Activated effector memory CD4-positive, alpha-beta T cell treated with anti-CD3 and anti-CD28 coated beads, Interleukin-2, amount 50 U/mL, for 16 hours (primary cell): ENCODE data around the gene ARHGEF37.
"Not testable (repeated sequence)": the region's sequence is repeated elsewhere in the genome, so short reads cannot be mapped to it uniquely, and the experiment has no call there.

Source experiments
- DNase-seq: peaks from one replicate; pipeline ENCODE4 v3.0.0-alpha.2; 2020

Gene ARHGEF37

DNA sequence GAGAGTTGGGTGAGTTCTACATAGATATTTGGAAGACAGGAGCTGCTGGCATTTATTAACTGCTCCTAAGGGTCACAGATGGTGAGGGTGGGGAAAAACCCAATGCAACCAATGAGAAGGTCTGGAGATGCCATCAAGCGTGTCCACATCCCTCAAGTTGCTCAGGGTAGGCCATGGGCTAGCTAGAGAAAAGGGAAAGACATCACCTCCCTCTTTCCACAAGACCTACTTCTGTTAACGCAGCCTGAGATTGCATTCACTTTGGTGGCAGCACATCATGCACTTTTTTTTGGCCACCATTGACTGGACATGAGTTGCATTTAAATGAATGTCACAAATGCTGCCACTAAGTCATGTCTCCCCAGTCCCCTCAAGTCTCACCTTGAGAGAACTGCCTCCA is 71.4 kb downstream of the ARHGEF37 start:
- DNase-seq, result no peak

GRCh38 chr5:149654231-149654630 is 72.9 kb downstream of the ARHGEF37 start:
- DNase-seq, result no peak

- no peak for DNase-seq
These were observed 73.7 kb downstream of the ARHGEF37 start for GRCh38 chr5:149654883-149655505.

DNA sequence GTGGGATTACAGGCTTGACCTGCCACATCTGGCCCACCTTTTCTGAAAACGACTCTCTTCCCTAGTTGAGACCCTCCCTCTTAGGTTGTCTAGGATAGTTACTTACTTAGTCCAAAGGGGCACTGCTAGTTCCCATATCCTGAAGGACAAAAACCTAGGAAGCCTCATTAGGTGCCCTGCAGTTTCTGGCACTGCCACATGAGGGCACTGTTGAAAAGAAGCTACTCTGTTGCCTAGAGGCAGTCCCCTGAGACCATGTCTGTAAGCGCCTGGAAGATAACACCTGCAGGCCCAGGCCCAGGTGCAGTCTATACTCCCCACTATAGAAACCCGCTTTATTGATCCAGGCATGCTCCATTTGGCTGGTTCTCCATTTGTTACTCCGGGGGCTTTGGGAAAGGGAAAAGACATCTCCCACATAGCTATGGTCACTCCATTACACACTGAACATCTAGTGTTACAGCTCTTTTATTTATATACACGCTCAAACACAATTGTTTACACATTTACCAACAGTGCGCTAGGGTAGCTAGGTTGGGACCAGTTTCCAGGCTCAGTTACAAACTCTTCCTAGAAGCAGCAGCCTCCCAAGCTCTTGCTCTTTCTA is 75.4 kb downstream of the ARHGEF37 start:
- DNase-seq, result peak; percentile 67

GRCh38 chr5:149657324-149657723 is 76.0 kb downstream of the ARHGEF37 start:
- no peak for DNase-seq

- no peak for DNase-seq
These were observed 77.0 kb downstream of the ARHGEF37 start for GRCh38 chr5:149658299-149658698.

GRCh38 chr5:149664083-149664482 is 82.8 kb downstream of the ARHGEF37 start:
- DNase-seq, result no peak

DNA sequence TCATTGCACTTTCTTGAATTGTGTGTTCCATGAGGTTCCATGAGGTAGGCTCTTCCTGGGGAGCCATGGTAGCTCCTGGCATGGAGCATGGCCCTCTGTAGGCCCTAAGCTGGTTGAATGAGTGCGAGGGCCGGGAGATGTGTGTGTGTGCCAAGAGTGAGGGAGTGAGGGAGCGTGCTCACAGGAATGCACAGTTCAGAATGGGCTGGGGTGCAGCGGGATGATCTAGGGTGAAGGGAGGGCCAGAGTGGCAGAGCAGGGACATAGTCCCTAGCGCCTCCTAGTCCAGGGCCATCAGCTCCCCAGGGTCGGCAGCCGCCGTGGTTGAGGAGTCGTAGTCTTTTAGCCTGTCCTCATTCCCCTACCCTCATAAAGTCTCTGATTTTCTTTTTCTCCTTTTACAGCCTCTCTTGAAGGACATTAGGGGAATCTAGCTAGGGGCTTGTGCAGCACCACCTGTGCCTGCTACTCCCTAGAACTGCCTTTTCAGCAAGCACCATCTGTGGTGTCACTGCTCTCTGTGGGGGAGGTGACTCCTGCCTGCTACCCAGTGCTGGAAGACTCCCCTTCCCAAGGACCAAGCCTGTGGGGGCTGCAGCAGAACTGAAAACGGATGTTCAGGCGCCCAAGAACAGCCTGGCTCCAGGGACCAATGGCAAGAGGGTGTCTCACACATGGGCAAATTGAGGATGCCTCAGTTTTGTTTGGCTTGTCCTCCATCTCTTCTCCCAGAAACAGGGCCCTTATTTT is 83.5 kb downstream of the ARHGEF37 start:
- no peak for DNase-seq

GRCh38 chr5:149665416-149666175 is 84.3 kb downstream of the ARHGEF37 start:
- DNase-seq, result no peak

DNA sequence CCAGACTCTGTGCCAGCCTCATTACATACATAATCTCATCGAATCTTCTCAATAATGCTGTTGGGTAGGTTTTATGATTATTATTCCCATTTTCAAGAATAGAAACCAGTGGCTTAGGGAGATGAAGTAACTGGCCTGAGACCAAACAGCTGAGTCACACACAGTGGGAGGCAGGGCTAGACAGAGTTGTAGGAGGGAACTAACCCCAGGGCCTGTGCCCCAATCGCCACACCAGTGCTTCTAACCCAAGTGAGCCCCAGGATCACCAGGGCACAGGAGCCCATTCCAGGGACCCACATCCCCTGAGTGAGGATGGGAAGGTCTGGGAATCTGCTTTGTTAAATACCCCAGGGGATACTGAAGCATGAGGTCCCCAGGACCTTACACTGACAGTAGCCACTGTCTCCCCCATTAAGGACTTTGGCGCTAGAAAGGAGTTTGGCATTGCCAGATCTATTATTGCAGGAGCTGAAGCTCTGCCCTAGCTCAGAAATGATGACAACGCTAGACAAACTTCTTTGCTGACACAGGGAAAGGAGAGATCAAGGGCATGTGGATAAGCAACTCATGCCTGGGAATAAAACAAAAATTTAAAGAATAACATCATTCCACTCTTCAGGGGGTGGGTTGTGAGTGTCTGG is 85.0 kb downstream of the ARHGEF37 start:
- DNase-seq, result no peak

DNA sequence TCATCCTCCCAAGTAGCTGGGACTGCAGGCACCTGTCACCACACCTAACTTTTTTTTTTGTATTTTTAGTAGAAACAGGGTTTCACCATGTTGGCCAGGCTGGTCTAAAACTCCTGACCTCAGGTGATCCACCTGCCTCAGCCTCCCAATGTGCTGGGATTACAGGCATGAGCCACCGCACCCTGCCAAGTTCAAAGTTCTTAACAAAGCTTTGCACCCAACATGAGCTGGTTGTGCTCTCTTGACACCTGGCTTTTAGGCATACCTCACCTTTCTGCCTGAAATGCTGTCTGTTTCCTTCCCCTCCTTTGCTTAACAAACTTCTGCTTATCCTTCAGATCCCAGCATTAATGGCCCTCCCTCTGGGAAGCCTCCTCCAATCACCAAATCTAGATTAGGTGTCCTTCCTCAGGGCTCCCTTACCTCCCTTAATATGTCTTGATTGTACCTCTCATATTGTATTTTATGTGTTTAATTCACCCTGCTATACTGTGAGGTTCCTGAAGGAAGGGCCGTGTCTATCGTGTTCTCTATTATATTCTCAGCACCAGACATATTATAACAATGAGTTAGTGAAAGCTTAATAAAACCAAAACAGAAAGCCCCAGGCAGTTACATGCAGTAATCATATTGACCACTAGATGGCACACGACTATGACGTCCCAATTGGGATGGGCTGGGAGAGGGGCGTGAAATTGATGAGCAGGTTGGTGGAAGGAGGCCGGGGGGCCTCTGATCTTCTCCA is 86.0 kb downstream of the ARHGEF37 start:
- no peak for DNase-seq

- DNase-seq, result peak; percentile 43
These were observed 86.6 kb downstream of the ARHGEF37 start for GRCh38 chr5:149667829-149668330.

DNA sequence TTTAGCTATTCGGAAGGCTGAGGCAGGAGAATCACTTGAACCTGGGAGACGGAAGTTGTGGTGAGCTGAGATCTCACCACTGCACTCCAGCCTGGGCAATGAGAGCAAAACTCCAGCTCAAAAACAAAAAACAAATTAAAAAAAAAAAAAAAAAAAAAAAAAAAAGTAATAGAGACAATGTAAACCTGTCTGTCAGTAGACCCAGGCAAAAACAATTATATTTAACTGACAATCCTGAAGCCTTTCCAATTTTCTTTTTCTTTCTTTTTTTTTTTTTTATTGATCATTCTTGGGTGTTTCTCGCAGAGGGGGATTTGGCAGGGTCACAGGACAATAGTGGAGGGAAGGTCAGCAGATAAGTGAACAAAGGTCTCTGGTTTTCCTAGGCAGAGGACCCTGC is 88.0 kb downstream of the ARHGEF37 start:
- DNase-seq, result not testable (repeated sequence)

GRCh38 chr5:149671544-149671943 is 90.2 kb downstream of the ARHGEF37 start:
- DNase-seq, result no peak

GRCh38 chr5:149672701-149673476 is 91.6 kb downstream of the ARHGEF37 start:
- DNase-seq, result no peak

GRCh38 chr5:149674686-149675085 is 93.4 kb downstream of the ARHGEF37 start:
- DNase-seq, result no peak

- no peak for DNase-seq
These were observed 94.4 kb downstream of the ARHGEF37 start for GRCh38 chr5:149675610-149676201.

GRCh38 chr5:149677731-149678130 is 96.4 kb downstream of the ARHGEF37 start:
- no peak for DNase-seq

GRCh38 chr5:149679876-149680809 is 98.8 kb downstream of the ARHGEF37 start:
- no peak for DNase-seq

DNA sequence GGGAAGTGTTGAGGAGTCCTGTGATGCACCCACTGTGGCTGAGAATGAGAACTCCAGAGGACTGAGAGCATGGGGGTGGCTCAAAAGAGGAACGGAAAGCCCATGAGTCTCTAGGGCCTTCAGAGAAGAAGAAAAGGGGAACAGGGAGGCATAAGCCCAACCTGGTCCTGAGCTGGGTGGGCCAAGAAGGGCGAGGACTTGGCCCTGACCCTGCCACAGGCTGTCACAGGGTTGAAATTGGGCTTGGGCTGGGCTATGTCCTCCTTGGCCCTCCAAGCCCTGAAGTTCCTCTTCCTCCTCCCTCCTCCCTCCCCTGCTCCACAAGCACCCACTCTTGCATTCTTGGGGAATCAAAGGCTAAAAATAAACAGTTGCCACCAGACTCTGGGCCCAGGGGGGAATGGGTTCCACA is 99.5 kb downstream of the ARHGEF37 start:
- DNase-seq, result no peak
